HEK293 (cell line): ENCODE results near the gene NHEJ1.

ENCODE experiments used
- BCL11A ChIP-seq: fragments of 450-650 bp; formaldehyde crosslinking; IDR thresholded peaks from 2 replicates; pipeline ENCODE4 v1.5.1; 2016; ENCODE audit warnings: low read depth, missing biosample characterization, missing genetic modification characterization
- BCL11B ChIP-seq: fragments of 450-650 bp; formaldehyde crosslinking; IDR thresholded peaks from 2 replicates; pipeline ENCODE4 v1.5.1; 2016; ENCODE audit warnings: low read depth, missing biosample characterization, missing genetic modification characterization
- GLI4 ChIP-seq: fragments of 450-650 bp; formaldehyde crosslinking; IDR thresholded peaks from 2 replicates; pipeline ENCODE4 v1.5.1; 2016; ENCODE audit warnings: missing biosample characterization, missing genetic modification characterization
- YY1 ChIP-seq: fragments of 450-650 bp; formaldehyde crosslinking; IDR thresholded peaks from 2 replicates; pipeline ENCODE4 v1.5.1; 2018; ENCODE audit warnings: missing biosample characterization, missing genetic modification characterization
- ZNF362 ChIP-seq: fragments of 450-650 bp; formaldehyde crosslinking; IDR thresholded peaks from 2 replicates; pipeline ENCODE4 v1.5.1; 2016; ENCODE audit warnings: missing biosample characterization, missing genetic modification characterization
- ZNF391 ChIP-seq: fragments of 450-650 bp; formaldehyde crosslinking; IDR thresholded peaks from 2 replicates; pipeline ENCODE4 v1.5.1; 2016; ENCODE audit warnings: low read depth, missing biosample characterization, missing genetic modification characterization, borderline replicate concordance
- ZNF510 ChIP-seq: fragments of 450-650 bp; formaldehyde crosslinking; IDR thresholded peaks from 2 replicates; pipeline ENCODE4 v1.5.1; 2018; ENCODE audit warnings: mild to moderate bottlenecking, missing genetic modification characterization, missing biosample characterization; ENCODE audit not compliant: insufficient replicate concordance
- ZNF561 ChIP-seq: fragments of 450-650 bp; IDR thresholded peaks from 2 replicates; pipeline ENCODE4 v1.5.1; 2018; ENCODE audit warnings: missing biosample characterization, missing genetic modification characterization, borderline replicate concordance
- ZNF596 ChIP-seq: fragments of 450-650 bp; IDR thresholded peaks from 2 replicates; pipeline ENCODE4 v1.5.0; 2018; ENCODE audit warnings: missing biosample characterization, mild to moderate bottlenecking, missing genetic modification characterization, moderate library complexity
- ZNF664 ChIP-seq: fragments of 450-650 bp; formaldehyde crosslinking; IDR thresholded peaks from 2 replicates; pipeline ENCODE4 v1.5.1; 2016; ENCODE audit warnings: missing biosample characterization, missing genetic modification characterization
- TF ChIP-seq, protein P1 (sequence below): fragments of 450-650 bp; formaldehyde crosslinking; IDR thresholded peaks from 2 replicates; pipeline ENCODE4 v1.5.1; 2016; ENCODE audit warnings: missing biosample characterization, missing genetic modification characterization

DNA sequence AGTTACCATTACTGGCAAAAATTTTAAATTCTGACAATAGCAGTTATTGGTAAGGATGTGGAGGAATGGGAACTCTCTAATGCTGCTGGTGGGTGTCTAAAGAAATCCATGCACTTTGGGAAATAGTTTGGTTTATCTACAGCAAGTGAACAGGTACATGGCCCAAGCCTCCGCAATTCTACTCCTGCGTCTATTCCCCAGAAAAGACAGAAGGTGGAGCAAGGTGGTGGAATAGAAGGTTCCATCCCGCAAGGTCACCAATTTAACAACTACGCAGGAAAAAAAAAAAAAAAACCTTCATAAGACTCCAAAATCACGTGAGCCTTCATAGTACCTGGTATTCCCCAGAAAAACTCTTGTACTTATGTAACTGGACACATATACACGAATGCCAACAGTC lies 125.8 kb downstream of the NHEJ1 start:
- no peak for TF ChIP-seq YY1 (tag by site-specific recombination)
- TF ChIP-seq, protein P1, sequence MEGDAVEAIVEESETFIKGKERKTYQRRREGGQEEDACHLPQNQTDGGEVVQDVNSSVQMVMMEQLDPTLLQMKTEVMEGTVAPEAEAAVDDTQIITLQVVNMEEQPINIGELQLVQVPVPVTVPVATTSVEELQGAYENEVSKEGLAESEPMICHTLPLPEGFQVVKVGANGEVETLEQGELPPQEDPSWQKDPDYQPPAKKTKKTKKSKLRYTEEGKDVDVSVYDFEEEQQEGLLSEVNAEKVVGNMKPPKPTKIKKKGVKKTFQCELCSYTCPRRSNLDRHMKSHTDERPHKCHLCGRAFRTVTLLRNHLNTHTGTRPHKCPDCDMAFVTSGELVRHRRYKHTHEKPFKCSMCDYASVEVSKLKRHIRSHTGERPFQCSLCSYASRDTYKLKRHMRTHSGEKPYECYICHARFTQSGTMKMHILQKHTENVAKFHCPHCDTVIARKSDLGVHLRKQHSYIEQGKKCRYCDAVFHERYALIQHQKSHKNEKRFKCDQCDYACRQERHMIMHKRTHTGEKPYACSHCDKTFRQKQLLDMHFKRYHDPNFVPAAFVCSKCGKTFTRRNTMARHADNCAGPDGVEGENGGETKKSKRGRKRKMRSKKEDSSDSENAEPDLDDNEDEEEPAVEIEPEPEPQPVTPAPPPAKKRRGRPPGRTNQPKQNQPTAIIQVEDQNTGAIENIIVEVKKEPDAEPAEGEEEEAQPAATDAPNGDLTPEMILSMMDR (tag by site-specific recombination) = no peak
- TF ChIP-seq ZNF664 (tag by site-specific recombination) = no peak
- TF ChIP-seq ZNF561 (tag by site-specific recombination) = no peak
- TF ChIP-seq ZNF391 (tag by site-specific recombination) = no peak
- no peak for TF ChIP-seq ZNF510 (tag by site-specific recombination)
- TF ChIP-seq GLI4 (tag by site-specific recombination) = no peak
- no peak for TF ChIP-seq BCL11B
- no peak for TF ChIP-seq BCL11A (tag by site-specific recombination)
- TF ChIP-seq ZNF362 (tag by site-specific recombination) = no peak
- TF ChIP-seq ZNF596 (tag by site-specific recombination) = no peak
